CD4-positive, alpha-beta T cell treated with Interleukin-4 for 1 hour (primary cell): Measurements from ENCODE around the gene FBXL15.

Source experiments
- DNase-seq, 2 donors: peaks; one replicate each; pipeline ENCODE4 v3.0.0-alpha.2; 2020 to 2022

The FBXL15 gene

GRCh38 chr10:102398172-102399020, 22.2 kb upstream of the FBXL15 start:
- DNase-seq: peak in 1 of 2 donors; percentile 20

DNA sequence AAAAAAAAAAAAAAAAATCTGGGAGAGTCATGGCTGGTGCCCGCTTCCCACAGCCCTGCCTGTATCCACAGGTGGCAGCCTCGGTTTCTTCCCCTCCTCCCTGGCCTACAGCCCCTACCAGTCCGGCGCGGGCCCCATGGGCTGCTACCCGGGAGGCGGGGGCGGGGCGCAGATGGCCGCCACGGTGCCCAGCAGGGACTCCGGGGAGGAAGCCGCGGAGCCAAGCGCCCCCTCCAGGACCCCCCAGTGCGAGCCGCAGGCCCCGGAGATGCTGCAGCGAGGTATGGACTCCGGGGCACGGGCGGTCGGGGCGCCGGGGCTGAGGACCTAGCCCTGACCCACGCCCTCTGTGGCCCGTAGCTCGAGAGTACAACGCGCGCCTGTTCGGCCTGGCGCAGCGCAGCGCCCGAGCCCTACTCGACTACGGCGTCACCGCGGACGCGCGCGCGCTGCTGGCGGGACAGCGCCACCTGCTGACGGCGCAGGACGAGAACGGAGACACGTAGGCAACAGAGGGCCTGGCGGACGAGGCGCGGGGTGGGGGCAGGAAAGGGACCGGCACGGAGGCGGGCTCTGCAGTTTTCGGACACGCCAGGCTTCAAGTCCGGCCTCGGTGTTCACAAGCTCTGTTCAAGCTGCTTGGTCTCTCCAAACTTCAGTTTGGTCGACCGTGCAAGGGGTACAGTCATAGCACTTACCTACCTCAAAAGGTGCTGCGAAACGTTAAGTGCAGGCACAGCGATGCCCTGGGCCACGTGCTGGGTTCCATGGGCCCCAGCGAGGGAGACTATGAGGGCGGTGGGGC, 21.2 kb upstream of the FBXL15 start:
- DNase-seq: peak; percentile 90

GRCh38 chr10:102400076-102400475, 20.6 kb upstream of the FBXL15 start:
- DNase-seq: peak in 1 of 2 donors; percentile 10

- no peak for DNase-seq
Measured at GRCh38 chr10:102400598-102401341, 19.9 kb upstream of the FBXL15 start.

DNA sequence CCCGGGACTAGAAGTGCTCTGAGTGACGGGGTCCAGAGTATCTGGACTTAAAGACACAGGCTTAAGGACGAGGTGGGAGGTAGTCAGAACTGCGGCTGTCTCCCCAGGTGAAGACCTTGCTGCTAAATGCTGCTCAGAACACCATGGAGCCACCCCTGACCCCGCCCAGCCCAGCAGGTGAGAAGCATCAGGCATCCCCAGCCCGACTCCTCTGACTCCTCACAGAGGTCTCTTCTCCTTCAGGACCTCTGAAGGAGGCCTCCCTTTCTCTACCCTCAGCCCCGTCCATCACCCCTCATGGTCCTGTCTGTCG, 19.3 kb upstream of the FBXL15 start:
- no peak for DNase-seq

DNA sequence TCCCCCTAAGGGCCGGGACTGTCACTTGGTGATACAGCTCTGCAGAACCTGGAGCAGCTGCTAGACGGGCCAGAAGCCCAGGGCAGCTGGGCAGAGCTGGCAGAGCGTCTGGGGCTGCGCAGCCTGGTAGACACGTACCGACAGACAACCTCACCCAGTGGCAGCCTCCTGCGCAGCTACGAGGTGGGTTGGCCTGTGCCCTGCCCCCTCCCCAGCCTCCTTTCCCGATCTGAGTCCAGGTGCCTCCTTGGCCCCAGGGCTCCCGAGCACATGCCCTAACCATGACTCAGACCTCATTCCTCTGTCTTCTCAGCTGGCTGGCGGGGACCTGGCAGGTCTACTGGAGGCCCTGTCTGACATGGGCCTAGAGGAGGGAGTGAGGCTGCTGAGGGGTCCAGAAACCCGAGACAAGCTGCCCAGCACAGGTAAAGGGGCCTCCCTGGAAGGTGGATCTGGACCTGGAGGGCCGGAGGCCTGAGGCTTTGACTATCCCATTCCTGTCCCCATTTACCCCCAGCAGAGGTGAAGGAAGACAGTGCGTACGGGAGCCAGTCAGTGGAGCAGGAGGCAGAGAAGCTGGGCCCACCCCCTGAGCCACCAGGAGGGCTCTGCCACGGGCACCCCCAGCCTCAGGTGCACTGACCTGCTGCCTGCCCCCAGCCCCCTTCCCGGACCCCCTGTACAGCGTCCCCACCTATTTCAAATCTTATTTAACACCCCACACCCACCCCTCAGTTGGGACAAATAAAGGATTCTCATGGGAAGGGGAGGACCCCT, 18.7 kb upstream of the FBXL15 start:
- no peak for DNase-seq

GRCh38 chr10:102402512-102402896, 18.1 kb upstream of the FBXL15 start:
- no peak for DNase-seq

DNA sequence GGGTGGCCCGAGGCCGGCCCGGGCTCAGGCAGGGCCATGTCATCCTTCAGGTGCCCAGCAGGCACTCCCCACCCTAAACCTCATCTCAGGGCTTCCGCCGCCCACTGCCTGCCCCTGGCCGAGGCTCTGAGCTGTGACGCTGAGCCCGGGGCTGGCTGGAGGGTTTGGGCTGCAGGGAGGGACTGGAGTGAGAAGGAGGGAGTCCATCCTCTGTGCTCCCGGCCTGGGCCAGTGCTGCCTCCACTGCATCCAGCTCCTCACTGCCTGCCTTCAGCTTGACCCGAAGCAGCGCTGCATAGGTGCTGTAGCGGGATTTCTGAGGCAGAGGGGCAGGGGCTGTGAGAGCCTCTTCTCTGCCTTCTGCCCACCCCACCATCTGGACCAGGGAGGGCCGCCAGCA, 17.5 kb upstream of the FBXL15 start:
- DNase-seq: peak in 1 of 2 donors; percentile 22

GRCh38 chr10:102404361-102405107, 16.1 kb upstream of the FBXL15 start:
- peak; percentile 41 to 45 for DNase-seq

- peak in 1 of 2 donors; percentile 34 for DNase-seq
Measured at GRCh38 chr10:102405108-102405571, 15.5 kb upstream of the FBXL15 start.

DNA sequence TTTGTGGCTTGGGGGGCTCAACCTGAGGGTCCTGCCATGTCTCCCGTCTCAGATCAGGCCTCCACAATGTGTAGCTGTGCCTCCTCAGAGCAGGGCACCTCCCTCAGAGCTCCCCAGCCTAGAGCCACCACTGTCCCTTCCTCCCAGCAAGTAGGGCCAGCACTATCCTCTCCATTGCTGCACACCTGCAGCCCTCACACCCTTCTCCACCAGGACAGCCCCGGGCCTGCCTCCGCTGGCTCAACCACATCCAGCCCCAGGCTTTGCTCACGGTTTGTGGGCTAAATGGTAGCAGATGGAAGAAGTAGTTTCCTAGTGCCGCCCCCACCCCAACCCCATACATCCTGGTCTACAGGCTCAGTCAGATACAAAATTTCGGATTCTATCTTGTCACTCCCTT, 15.0 kb upstream of the FBXL15 start:
- peak in 1 of 2 donors; percentile 42 for DNase-seq

GRCh38 chr10:102406815-102407214, 13.8 kb upstream of the FBXL15 start:
- DNase-seq: peak in 1 of 2 donors; percentile 19

DNA sequence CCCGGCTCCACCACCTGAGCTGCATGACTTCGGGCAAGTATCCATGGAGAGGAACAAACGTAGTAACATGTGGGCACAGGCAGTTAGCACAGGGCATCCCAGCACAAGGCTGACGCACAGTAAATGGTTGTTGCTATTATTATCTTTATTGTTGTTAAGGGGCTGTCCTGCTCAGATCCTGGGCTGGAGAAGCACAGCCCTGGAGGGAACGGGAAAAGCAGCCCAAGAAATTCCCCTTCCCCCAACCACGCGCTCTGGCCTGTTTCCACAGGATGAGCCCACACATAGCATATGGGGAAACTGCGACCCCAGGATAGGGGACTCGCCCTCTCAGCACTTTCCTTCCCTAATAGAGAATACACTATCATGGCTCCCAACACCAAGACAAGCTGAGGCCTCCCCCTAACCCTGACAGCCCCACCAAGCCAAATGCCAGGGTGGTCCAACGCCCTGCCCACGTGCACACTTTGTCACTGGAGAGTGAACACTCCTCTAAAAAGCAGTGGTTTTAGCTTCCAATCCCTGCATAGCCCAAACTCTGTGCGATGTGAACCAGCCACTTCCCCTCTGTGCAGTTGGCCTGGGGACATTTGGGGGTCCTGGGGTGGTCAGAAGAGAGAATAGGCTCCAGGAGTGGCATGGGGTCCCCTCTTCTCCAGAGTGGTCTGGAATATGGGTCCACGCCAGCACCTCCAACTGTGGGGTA, 13.1 kb upstream of the FBXL15 start:
- peak in 1 of 2 donors; percentile 11 for DNase-seq

DNA sequence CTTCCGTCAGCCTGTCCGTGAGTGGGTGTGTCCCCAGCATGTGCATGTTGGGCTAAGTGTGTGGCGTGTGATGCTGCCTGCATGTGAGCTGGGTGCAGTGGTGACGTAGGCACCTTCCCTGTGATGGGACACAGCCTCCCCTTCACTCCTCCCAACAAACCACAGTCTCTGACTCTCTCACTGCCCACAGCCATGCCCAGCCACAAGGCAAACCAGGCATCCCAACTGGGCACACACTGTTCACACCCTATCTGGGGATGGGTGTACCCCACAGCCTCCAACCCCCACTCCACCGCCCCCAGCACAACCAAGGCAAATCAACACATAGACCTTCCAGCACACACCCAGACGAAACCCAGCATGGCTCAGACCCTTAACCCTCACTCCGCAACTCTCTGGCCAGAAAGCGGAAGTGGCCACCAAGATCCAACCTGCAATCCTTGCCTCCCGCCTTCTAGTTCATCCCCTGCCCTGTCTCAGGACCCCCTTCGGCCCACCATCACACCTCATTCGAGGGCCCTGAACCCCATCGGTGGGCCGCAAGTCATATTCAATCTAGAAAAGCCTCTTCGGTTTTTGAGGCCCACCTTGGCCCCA, 12.4 kb upstream of the FBXL15 start:
- peak in 1 of 2 donors; percentile 24 for DNase-seq

- peak; percentile 73 to 74 for DNase-seq
Measured at GRCh38 chr10:102408728-102409603, 11.7 kb upstream of the FBXL15 start.

GRCh38 chr10:102409604-102410428, 10.8 kb upstream of the FBXL15 start:
- no peak for DNase-seq

DNA sequence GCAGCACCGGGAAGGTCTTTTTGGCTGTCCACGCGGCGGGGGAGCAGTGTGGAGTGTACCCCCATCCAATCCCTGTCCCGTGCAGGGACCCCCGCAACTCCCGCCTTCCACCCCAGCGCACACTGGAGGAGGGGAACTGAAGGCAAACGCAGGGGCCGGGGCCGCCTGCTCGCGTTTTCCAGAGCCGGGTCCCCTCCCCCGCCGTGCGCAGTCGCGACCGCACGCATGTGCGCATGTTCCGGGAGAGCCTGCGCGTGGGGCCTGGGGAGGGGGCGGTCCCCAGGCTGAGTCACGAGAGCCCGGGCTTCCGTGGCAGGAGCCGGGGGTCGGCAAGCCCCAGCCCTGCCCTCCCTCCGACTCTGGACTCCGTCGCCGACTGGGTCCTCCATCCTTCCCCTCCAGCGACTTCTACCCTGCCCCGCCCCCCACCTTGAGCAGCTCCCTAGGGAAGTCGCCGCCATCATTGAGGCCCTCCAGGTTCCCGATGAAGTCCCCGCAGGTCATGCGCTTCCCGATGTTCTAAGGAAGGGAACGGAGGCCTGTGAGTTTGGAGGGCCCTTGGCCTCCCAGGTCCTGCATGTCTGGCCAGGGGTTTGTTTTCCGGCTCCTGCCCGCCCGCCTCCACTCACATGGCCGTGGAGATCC, 10.1 kb upstream of the FBXL15 start:
- DNase-seq: peak; percentile 41 to 53
